GM12801 (cell line): ENCODE data around the gene SOWAHB.

ENCODE experiments used
- CTCF ChIP-seq: IDR thresholded peaks from one replicate; pipeline ENCODE4 v1.5.1; 2011; ENCODE audit warnings: control low read depth; ENCODE audit not compliant: insufficient read length; ENCODE audit errors: extremely low read depth

The SOWAHB gene

GRCh38 chr4:76879731-76880364 lies 18.1 kb downstream of the SOWAHB start:
- no peak for TF ChIP-seq CTCF

- TF ChIP-seq CTCF, result no peak
These were observed 23.8 kb downstream of the SOWAHB start for GRCh38 chr4:76874176-76874575.

GRCh38 chr4:76873495-76873894 lies 24.4 kb downstream of the SOWAHB start:
- TF ChIP-seq CTCF, result no peak

- no peak for TF ChIP-seq CTCF
These were observed 25.4 kb downstream of the SOWAHB start for GRCh38 chr4:76872556-76872955.

GRCh38 chr4:76867880-76868655 lies 29.9 kb downstream of the SOWAHB start:
- TF ChIP-seq CTCF, result no peak

- no peak for TF ChIP-seq CTCF
These were observed 30.6 kb downstream of the SOWAHB start for GRCh38 chr4:76867377-76867776.

- no peak for TF ChIP-seq CTCF
These were observed 31.3 kb downstream of the SOWAHB start for GRCh38 chr4:76866641-76867040.
